Measurements from ENCODE around the gene DPEP3. TPM values are rescaled to one million over a fixed set of nuclear protein-coding genes. Genes with fewer than 3 reads are reported as not detected.
A peak's percentile ranks its signal among the peaks of the same experiment; 100 is the strongest.

The DPEP3 gene
- total and polyA plus RNA-seq, 10 of the 15 experiments (the other 5 are each of a cell fraction or from before 2014, with no cell fraction given): not detected

GRCh38 chr16:67930191-67930590 is 50.1 kb downstream of the DPEP3 start:
- Histone ChIP-seq H3K27ac (ENCODE audit: control insufficient read depth, insufficient read depth) (no peak overlapping the region), H3K4me1 (ENCODE audit: control insufficient read depth, insufficient read depth, low read length) (peaks cover 3% of the 10 kb centered on the region), H4K20me1 (ENCODE audit: control insufficient read depth, insufficient read depth) (no peaks in the 10 kb centered on the region), H3K9ac (ENCODE audit: control insufficient read depth, insufficient read depth, low read length) (no peak overlapping the region), H2AFZ (ENCODE audit: control insufficient read depth, low read depth, low read length) (no peak overlapping the region), H3K79me2 (ENCODE audit: control insufficient read depth, insufficient read depth, low read length) (peaks cover 6% of the 10 kb centered on the region), H3K9me3 (replicated peaks; ENCODE audit: control insufficient read depth, insufficient read depth, low read length) (no peaks in the 10 kb centered on the region), H3K4me3 (no peak overlapping the region), H3K36me3 (ENCODE audit: control insufficient read depth in 2 of 2, insufficient read depth in 2 of 2, low read length in 1 of 2) (peaks cover 19 to 39% of the 10 kb centered on the region in 2 experiments), H3K4me2 (ENCODE audit: control insufficient read depth, insufficient read depth) (no peak overlapping the region), H3K27me3 (replicated peaks in 1 of 2; ENCODE audit: control insufficient read depth in 2 of 2, insufficient read depth in 2 of 2, low read length in 1 of 2) (no peaks in the 10 kb centered on the region)
- POLR2A ChIA-PET: interaction anchor here (0.5 kb wide), 1 partner anchor 9 kb away, joined by 3 read pairs; no protein-coding TSS in a partner anchor
- FAIRE-seq (no peak), DNase-seq (ENCODE audit: low read depth, low spot score) (no peak), ATAC-seq (no peak)
- intact Hi-C loops (cut with micrococcal nuclease; ENCODE audit: unreplicated experiment): no loop called here
- SMC1A ChIA-PET (ENCODE audit: uncharacterized antibody, unreplicated experiment): interaction anchor here (2.5 kb wide), 1 partner anchor 113 kb away, joined by 5 read pairs; no protein-coding TSS in a partner anchor
- no TSS peak for BruUV-seq (replicated peaks)
- in situ Hi-C loops (cut with MboI): no loop called here
- RAD21 ChIA-PET (ENCODE audit: unreplicated experiment): no interaction called here
- 95% methylated on average over 14 of the region's 14 CpGs for WGBS (ENCODE audit: insufficient coverage, insufficient replicate concordance, low lambda C conversion rate, missing lambda C conversion rate)
- CTCF ChIA-PET: interaction anchor here (0.6 to 3.7 kb wide), 4 partner anchors 16 to 257 kb away, joined by 3 to 18 read pairs (median 9); partner anchors contain the start of gene NRN1L
- TF ChIP-seq TAF1 (IDR thresholded peaks at IDR 0.05; ENCODE audit: borderline replicate concordance, low read depth, low read length): no peak
- TF ChIP-seq REST (IDR thresholded peaks at IDR 0.05; ENCODE audit: low read depth, low read length): no peak
- TF ChIP-seq SREBF2 (IDR thresholded peaks at IDR 0.05; ENCODE audit: low read length): no peak
- TF ChIP-seq POLR2A (IDR thresholded peaks at IDR 0.05; ENCODE audit: low read depth, low read length): peak; percentile 56; the same call in 1 of the 2 replicates
- no peak for TF ChIP-seq SIX5 (IDR thresholded peaks at IDR 0.05; ENCODE audit: low read depth, low read length, severe bottlenecking)
- TF ChIP-seq HCFC1 (IDR thresholded peaks at IDR 0.05; ENCODE audit: low read length): no peak
- TF ChIP-seq SMAD1 (IDR thresholded peaks at IDR 0.05; ENCODE audit: low read depth, partially characterized antibody): no peak

Measured in GM12878 (cell line).